Breast epithelium (tissue), 3 donors: ENCODE results near the gene LONP2.

Experiments
- CTCF ChIP-seq, 3 donors: fragments of 450-650 bp; IDR thresholded peaks; one replicate each; pipeline ENCODE4 v1.5.1; 2016 to 2017; ENCODE audit warnings: antibody characterized with exemption in 3 of 3, mild to moderate bottlenecking in 3 of 3, moderate library complexity in 3 of 3
- POLR2A ChIP-seq: fragments of 450-650 bp; IDR thresholded peaks from one replicate; pipeline ENCODE4 v1.6.1; 2016; ENCODE audit warnings: antibody characterized with exemption, mild to moderate bottlenecking, moderate library complexity
- POLR2AphosphoS5 ChIP-seq, 3 donors: sonication (generic); formaldehyde crosslinking; IDR thresholded peaks; one replicate each; pipeline ENCODE4 v1.6.1; 2017; ENCODE audit warnings: antibody characterized with exemption in 3 of 3

GRCh38 chr16:48232493-48233040 is 11.5 kb upstream of the LONP2 start:
- no peak for TF ChIP-seq CTCF (IDR thresholded peaks at IDR 0.05)
- no peak for TF ChIP-seq POLR2AphosphoS5 (IDR thresholded peaks at IDR 0.05)
- TF ChIP-seq POLR2A, result no peak
